ENCODE results near the gene MTERF4. TPM values are rescaled to one million over a fixed set of nuclear protein-coding genes. Genes with fewer than 3 reads are reported as not detected.

The MTERF4 gene
- total RNA-seq, 1 experiment from 2014 or later: 13.6 TPM

DNA sequence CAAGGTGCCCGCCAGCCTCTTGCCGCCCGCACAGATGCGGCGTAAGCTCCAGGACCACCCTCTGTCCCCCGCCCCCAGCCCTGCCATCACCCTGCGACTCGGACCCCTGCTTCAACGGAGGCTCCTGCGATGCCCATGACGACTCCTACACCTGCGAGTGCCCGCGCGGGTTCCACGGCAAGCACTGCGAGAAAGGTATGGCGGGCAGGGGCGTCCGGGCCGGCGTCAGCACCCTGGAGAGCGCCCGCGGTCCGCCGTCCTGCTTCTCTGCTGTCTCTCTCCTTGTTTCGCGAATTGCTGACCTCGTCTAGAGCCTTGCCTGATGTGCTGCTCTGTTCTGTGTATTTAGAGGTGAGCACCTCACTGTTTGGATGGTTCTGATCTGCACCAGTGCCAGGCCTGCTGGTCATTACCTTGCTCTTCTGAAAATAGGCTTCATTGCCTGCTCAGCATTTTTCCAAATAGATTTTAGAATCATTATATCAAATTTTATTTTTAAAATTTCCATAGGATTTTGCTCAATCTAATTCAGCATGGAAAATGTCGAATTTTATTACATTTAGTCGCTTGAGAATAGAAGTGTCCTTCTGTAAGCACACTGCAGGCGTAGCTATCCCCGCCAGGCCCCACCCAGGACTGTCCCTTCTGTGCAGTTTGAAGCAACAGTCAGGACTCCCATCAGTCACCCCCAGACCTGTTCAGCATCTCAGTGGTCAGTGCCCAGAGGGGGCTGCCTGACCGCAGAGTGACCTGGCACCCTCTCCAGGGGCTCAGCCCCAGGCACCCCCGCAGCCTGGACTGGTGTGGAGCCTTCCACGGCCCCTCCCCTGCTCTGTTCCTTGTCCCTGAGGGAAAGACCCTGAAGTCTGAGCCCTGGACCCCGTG is 52.1 kb downstream of the MTERF4 start:
- Histone ChIP-seq H3K4me3 (ENCODE audit: low read length) (no peak overlapping the region), H3K9ac (ENCODE audit: low read length) (no peak overlapping the region), H3K79me2 (ENCODE audit: low read length) (no peaks in the 10 kb centered on the region), H3K9me2 (replicated peaks; ENCODE audit: low read length) (no peaks in the 10 kb centered on the region), H3K4me2 (ENCODE audit: low read length) (no peak overlapping the region), H3F3A (ENCODE audit: low read length, unreplicated experiment) (no peaks in the 10 kb centered on the region), H3K36me3 (ENCODE audit: low read depth, low read length) (no peaks in the 10 kb centered on the region), H2AFZ (ENCODE audit: low read length) (no peak overlapping the region), H3K9me3 (ENCODE audit: low read length) (peaks cover 10% of the 10 kb centered on the region), H3K4me1 (ENCODE audit: insufficient read depth, low read length) (no peaks in the 10 kb centered on the region), H3K27ac (ENCODE audit: low read length) (no peak overlapping the region), H3K27me3 (ENCODE audit: low read length) (no peaks in the 10 kb centered on the region), H4K20me1 (ENCODE audit: low read length) (no peaks in the 10 kb centered on the region)
- no TSS peak for BruUV-seq (replicated peaks)
- no peak for ATAC-seq
- no peak for DNase-seq
- POLR2A ChIA-PET (ENCODE audit: unreplicated experiment): no interaction called here
- CTCF ChIA-PET: no interaction called here
- intact Hi-C loops (cut with micrococcal nuclease): no loop called here
- TF ChIP-seq, protein P1, sequence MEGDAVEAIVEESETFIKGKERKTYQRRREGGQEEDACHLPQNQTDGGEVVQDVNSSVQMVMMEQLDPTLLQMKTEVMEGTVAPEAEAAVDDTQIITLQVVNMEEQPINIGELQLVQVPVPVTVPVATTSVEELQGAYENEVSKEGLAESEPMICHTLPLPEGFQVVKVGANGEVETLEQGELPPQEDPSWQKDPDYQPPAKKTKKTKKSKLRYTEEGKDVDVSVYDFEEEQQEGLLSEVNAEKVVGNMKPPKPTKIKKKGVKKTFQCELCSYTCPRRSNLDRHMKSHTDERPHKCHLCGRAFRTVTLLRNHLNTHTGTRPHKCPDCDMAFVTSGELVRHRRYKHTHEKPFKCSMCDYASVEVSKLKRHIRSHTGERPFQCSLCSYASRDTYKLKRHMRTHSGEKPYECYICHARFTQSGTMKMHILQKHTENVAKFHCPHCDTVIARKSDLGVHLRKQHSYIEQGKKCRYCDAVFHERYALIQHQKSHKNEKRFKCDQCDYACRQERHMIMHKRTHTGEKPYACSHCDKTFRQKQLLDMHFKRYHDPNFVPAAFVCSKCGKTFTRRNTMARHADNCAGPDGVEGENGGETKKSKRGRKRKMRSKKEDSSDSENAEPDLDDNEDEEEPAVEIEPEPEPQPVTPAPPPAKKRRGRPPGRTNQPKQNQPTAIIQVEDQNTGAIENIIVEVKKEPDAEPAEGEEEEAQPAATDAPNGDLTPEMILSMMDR (conservative IDR thresholded peaks at IDR 0.05; ENCODE audit: low read depth, low read length): no peak
- no peak for TF ChIP-seq EZH2phosphoT487 (IDR thresholded peaks at IDR 0.05; ENCODE audit: borderline replicate concordance, low read length)
- no peak for TF ChIP-seq EZH2 (IDR thresholded peaks at IDR 0.05; ENCODE audit: low read length, unreplicated experiment)

DNA sequence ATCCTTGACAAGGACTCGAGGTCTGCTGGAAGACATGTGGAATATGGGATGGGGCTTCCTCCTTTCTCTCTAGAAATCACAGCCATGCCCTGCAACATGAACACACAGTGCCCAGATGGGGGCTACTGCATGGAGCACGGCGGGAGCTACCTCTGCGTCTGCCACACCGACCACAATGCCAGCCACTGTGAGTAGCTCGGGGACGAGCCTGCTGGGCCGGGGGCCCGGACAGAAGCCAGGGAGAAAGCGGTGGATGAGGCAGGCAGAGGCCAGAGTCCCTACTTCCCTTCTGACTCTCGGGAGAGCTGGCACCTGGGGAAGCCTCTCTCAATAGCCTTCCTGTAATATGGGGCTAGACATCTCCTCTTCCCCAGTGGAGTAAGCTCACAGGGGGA is 53.1 kb downstream of the MTERF4 start:
- Histone ChIP-seq H3K4me1 (ENCODE audit: insufficient read depth, low read length) (no peaks in the 10 kb centered on the region), H3K27me3 (ENCODE audit: low read length) (no peaks in the 10 kb centered on the region), H3K79me2 (ENCODE audit: low read length) (no peaks in the 10 kb centered on the region), H3K36me3 (ENCODE audit: low read depth, low read length) (no peaks in the 10 kb centered on the region), H2AFZ (ENCODE audit: low read length) (no peak overlapping the region), H3K9me2 (replicated peaks; ENCODE audit: low read length) (no peaks in the 10 kb centered on the region), H3K4me3 (ENCODE audit: low read length) (no peak overlapping the region), H3K9me3 (ENCODE audit: low read length) (peaks cover 14% of the 10 kb centered on the region), H3K27ac (ENCODE audit: low read length) (no peak overlapping the region), H3K9ac (ENCODE audit: low read length) (no peak overlapping the region), H4K20me1 (ENCODE audit: low read length) (no peaks in the 10 kb centered on the region), H3K4me2 (ENCODE audit: low read length) (no peak overlapping the region), H3F3A (ENCODE audit: low read length, unreplicated experiment) (no peaks in the 10 kb centered on the region)
- no peak for ATAC-seq
- ChIA-PET CTCF (no interaction called here), POLR2A (ENCODE audit: unreplicated experiment) (no interaction called here)
- TF ChIP-seq, protein P1 (conservative IDR thresholded peaks at IDR 0.05; ENCODE audit: low read depth, low read length): no peak
- no peak for TF ChIP-seq EZH2phosphoT487 (IDR thresholded peaks at IDR 0.05; ENCODE audit: borderline replicate concordance, low read length)
- no peak for TF ChIP-seq EZH2 (IDR thresholded peaks at IDR 0.05; ENCODE audit: low read length, unreplicated experiment)
- DNase-seq: no peak
- BruUV-seq (replicated peaks): no TSS peak
- intact Hi-C loops (cut with micrococcal nuclease): no loop called here

Data from PC-3 (cell line).